Measurements from ENCODE around the gene BPIFB3. TPM values are rescaled to one million over a fixed set of nuclear protein-coding genes. Genes with fewer than 3 reads are reported as not detected.

BPIFB3 gene
- total and polyA plus RNA-seq, 12 donors, result not detected

DNA sequence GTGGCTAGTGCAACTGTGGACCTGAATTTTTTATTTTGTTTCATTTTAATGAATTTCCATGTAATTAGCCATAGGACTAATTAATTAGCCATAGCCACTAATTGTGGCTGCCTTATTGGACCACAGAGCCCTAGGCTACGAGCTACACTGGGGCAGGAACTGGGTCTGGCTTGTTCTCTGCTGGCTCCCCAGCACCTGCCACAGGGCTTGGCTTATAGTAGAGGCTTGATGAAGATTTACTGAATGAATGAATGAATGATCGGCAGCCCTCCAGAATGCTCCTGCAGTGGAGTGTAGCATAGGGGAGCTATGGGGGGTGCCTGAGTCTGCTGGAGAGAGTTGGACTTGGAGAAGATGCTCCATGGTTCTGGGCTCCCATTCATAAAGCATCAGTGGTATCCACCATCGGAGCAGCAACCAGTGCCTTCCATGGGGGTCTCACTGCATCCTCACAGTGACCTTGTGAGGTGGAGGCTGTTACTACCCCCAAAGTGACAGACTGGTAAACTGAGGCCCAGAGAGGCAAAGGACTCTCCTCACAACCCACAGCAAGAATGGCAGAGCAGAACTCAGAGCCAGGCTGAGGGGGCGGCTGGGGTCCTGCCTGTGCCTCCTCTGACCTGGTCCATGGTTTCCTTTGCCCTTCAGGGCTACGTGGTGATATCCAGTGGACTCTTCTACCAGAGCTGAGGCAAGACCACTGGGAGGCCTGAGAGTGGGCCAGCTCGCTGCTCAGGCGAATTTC is 30.8 kb upstream of the BPIFB3 start:
- Histone ChIP-seq H3K9me3 (replicated peaks in 1 of 3) (no peaks in the 10 kb centered on the region), H3K4me3 (no peak overlapping the region), H3K27me3 (no peaks in the 10 kb centered on the region), H3K4me1 (replicated peaks in 1 of 2) (no peaks in the 10 kb centered on the region), H3K27ac (no peak overlapping the region), H3K36me3 (replicated peaks in 1 of 2) (no peaks in the 10 kb centered on the region)
- TF ChIP-seq, protein P1, sequence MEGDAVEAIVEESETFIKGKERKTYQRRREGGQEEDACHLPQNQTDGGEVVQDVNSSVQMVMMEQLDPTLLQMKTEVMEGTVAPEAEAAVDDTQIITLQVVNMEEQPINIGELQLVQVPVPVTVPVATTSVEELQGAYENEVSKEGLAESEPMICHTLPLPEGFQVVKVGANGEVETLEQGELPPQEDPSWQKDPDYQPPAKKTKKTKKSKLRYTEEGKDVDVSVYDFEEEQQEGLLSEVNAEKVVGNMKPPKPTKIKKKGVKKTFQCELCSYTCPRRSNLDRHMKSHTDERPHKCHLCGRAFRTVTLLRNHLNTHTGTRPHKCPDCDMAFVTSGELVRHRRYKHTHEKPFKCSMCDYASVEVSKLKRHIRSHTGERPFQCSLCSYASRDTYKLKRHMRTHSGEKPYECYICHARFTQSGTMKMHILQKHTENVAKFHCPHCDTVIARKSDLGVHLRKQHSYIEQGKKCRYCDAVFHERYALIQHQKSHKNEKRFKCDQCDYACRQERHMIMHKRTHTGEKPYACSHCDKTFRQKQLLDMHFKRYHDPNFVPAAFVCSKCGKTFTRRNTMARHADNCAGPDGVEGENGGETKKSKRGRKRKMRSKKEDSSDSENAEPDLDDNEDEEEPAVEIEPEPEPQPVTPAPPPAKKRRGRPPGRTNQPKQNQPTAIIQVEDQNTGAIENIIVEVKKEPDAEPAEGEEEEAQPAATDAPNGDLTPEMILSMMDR (IDR thresholded peaks at IDR 0.05), result no peak
- no peak for TF ChIP-seq POLR2A (IDR thresholded peaks at IDR 0.05)
- WGBS, 4 donors, result 65 to 78% (median 75%) methylated on average over 7 of the region's 7 CpGs
- intact Hi-C loops (cut with DNase I), result no loop called here
- DNase-seq, result no peak

DNA sequence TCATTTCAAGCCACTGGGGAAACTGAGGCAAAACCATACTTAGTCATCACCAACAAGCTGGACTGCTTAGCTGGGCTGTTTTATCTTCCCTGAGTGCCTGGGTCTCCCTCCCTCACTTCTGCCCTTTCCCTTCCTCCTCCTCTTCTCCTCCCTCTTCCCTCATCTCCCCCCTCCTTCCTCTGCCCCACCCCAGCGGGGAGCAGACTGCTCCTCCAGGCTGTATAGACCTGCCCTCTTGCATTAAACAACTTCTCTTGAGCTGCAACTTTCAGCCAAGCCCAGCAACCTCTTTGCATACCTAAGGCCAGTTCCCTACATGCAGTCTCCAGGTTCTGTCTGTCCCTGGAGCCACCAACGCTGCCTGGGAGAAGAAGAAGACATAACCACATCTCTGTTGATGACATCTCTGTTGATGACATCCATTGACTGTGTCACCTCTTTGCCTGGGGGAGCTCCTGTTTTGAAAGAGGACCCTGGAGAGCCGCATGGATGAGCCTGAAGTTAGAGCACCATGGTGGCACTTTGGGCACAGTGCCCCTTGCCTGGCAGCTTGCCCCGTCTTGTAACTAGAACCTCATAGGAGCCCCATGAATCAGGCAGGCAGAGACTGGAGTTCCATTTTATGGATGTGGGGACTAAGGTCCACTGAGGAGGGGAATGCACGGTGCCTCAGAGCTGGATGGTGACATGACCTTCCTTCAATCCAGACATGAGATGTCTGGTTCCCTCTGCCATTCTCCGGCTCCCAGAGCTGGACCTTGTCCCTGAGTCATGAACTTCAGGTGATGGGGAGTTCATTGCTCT is 30.1 kb upstream of the BPIFB3 start:
- H3K4me1 ChIP-seq (replicated peaks in 1 of 2), result no peaks in the 10 kb centered on the region
- no peak for DNase-seq
- no peak overlapping the region for H3K27ac ChIP-seq
- H3K4me3 ChIP-seq, result no peak overlapping the region
- H3K9me3 ChIP-seq (replicated peaks in 1 of 3), result no peaks in the 10 kb centered on the region
- H3K36me3 ChIP-seq (replicated peaks in 1 of 2), result no peaks in the 10 kb centered on the region
- no peaks in the 10 kb centered on the region for H3K27me3 ChIP-seq
- no peak for TF ChIP-seq POLR2A (IDR thresholded peaks at IDR 0.05)
- TF ChIP-seq, protein P1 (IDR thresholded peaks at IDR 0.05), result no peak
- WGBS, 4 donors, result 63 to 81% (median 71%) methylated on average over 5 to 6 of the region's 6 CpGs
- intact Hi-C loops (cut with DNase I), result no loop called here

DNA sequence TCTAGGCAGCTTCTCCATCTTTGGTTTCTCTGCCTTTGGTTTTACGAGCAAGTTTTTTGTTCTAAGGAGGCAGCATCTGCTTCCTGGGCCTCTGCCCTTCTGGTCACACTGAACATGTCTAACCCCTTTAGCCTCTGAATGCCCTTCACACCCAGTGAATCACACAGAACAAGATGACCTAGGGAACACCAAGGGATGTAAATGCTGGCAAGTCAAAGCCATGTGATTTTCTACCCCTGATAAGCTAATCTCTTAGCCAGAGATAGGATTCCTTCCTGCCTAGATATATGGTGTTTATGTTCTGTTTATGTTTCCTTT is 29.5 kb upstream of the BPIFB3 start:
- Histone ChIP-seq H3K4me3 (no peak overlapping the region), H3K36me3 (replicated peaks in 1 of 2) (no peaks in the 10 kb centered on the region), H3K9me3 (replicated peaks in 1 of 3) (no peaks in the 10 kb centered on the region), H3K27ac (no peak overlapping the region), H3K27me3 (no peaks in the 10 kb centered on the region), H3K4me1 (replicated peaks in 1 of 2) (no peaks in the 10 kb centered on the region)
- DNase-seq, result no peak
- TF ChIP-seq, protein P1 (IDR thresholded peaks at IDR 0.05), result no peak
- no peak for TF ChIP-seq POLR2A (IDR thresholded peaks at IDR 0.05)
- intact Hi-C loops (cut with DNase I), result no loop called here
- 63 to 73% (median 65%) methylated on average over 1 of the region's 1 CpG for WGBS, 4 donors

DNA sequence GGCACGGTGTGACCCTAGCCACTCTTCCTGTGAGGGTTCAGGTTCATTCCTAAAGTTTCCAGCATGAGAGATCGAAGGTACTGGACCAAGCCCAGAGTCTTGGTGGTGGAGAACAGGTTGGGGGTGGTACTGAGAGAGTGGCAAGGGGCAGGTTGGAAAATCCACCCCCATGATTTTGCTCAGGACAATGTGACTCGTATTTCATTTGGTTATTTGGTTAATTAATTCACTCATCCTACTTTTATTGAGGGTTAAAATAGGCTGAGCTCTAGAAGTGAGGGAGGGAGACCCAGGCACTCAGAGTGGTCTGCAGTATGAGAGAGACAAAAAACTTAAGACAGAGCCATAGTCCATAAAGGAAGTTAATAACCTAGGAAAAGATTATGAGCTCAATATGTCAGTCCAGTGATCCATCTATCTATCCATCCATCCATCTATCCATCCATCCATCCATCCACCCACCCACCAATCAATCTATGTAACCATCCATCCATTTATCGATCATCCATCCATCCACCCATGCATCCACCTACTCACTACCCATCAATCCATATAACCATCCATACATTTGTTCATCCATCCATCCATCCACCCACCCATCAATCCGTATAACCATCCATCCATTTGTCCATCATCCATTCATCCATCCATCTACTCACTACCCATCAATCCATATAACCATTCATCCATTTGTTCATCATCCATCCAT is 28.9 kb upstream of the BPIFB3 start:
- no peak overlapping the region for H3K27ac ChIP-seq
- intact Hi-C loops (cut with DNase I), result no loop called here
- no peak for TF ChIP-seq POLR2A (IDR thresholded peaks at IDR 0.05)
- TF ChIP-seq, protein P1 (IDR thresholded peaks at IDR 0.05), result no peak
- H3K9me3 ChIP-seq (replicated peaks in 1 of 3), result no peaks in the 10 kb centered on the region
- no peaks in the 10 kb centered on the region for H3K36me3 ChIP-seq (replicated peaks in 1 of 2)
- WGBS, 4 donors, result 60 to 66% (median 62%) methylated on average over 5 of the region's 5 CpGs
- no peak overlapping the region for H3K4me3 ChIP-seq
- DNase-seq, result no peak
- H3K27me3 ChIP-seq, result no peaks in the 10 kb centered on the region
- H3K4me1 ChIP-seq (replicated peaks in 1 of 2), result no peaks in the 10 kb centered on the region

All from adrenal gland (tissue), 12 donors.